Measurements from ENCODE around the gene GNAS-AS1. TPM values are rescaled to one million over a fixed set of nuclear protein-coding genes. Genes with fewer than 3 reads are reported as not detected.

Gene GNAS-AS1
- total and polyA plus RNA-seq, 3 experiments from 2014 or later = 0.55 to 0.68 TPM; not detected in 1

DNA sequence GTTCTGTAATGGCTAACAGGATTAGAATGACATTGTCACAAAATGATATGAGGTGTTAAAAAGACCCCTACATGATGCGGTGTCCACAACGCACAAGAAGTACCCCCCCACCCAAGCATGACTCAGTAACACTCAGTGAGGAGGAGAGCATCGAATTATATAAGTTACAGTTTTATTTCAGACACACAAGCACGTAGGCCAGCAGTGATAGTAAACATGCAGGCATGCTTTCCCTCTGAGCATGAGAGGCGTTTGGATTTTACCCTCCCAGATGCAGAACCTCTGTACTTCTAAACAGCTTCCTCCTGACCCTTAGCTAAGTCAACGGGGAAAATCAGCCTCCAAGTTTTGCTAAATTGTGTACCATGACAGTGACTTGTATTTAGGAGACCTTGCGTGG lies 25.7 kb upstream of the GNAS-AS1 start:
- Histone ChIP-seq H3K27me3 (ENCODE audit: insufficient read depth, low read length, poor library complexity, severe bottlenecking) (no peaks in the 10 kb centered on the region), H3K27ac (ENCODE audit: low read depth, low read length) (no peak overlapping the region), H3K36me3 (ENCODE audit: insufficient read depth, low read length) (no peaks in the 10 kb centered on the region), H3K9me3 (ENCODE audit: low read length) (no peaks in the 10 kb centered on the region), H3K4me1 (ENCODE audit: insufficient read depth, low read length) (peaks cover 10% of the 10 kb centered on the region), H3K4me3 (ENCODE audit: low read length) (no peak overlapping the region)
- ChIA-PET POLR2A (no interaction called here), CTCF (interaction anchor here (0.8 to 1.0 kb wide), 2 partner anchors 8 to 337 kb away, joined by 3 read pairs; no protein-coding TSS in a partner anchor)
- H3K27me3 Mint-ChIP-seq = peaks cover 0 to 3% of the 10 kb centered on the region in 2 donors
- peaks cover 0 to 4% (median 0%) of the 10 kb centered on the region in 3 donors for H3K36me3 Mint-ChIP-seq
- H3K4me3 Mint-ChIP-seq = no peak overlapping the region
- H3K9me3 Mint-ChIP-seq = no peaks in the 10 kb centered on the region
- no peak for DNase-seq
- peaks cover 10 to 16% (median 12%) of the 10 kb centered on the region in 3 donors for H3K4me1 Mint-ChIP-seq
- peak overlapping the region in 1 of 8 donors; percentile 87 for H3K27ac Mint-ChIP-seq

DNA sequence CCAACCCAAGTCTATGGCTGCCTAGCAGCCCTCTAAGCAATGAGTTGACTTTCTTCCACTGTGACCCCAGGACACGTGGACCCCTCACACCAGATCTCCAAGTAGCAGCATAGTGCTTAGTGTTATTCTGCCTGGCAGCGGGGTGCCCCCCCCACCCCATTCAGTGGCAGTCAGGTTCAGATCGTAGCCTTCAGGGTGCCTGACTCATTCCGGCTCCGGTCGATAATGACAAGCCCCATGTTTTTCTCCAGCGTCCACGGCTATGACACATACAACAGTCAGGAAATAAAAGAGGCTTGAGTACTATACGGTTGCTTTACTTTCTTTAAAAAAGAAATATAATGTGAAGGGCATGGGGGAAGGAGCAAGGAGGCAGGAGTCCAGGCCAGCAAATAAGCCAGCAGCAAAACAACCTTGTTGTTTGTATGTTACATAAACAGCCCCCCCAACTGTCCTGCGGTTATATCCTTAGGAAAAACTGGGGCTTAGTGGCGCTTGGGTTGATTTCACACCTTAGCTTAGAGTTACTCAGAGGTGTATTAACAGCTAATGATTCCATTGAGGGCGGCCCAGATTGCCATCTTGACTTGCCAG lies 24.9 kb upstream of the GNAS-AS1 start:
- Histone ChIP-seq H3K4me3 (ENCODE audit: low read length) (no peak overlapping the region), H3K27ac (ENCODE audit: low read depth, low read length) (no peak overlapping the region), H3K27me3 (ENCODE audit: insufficient read depth, low read length, poor library complexity, severe bottlenecking) (no peaks in the 10 kb centered on the region), H3K36me3 (ENCODE audit: insufficient read depth, low read length) (no peaks in the 10 kb centered on the region), H3K9me3 (ENCODE audit: low read length) (no peaks in the 10 kb centered on the region), H3K4me1 (ENCODE audit: insufficient read depth, low read length) (peaks cover 10% of the 10 kb centered on the region)
- peaks cover 0 to 4% of the 10 kb centered on the region in 2 donors for H3K27me3 Mint-ChIP-seq
- H3K27ac Mint-ChIP-seq = no peak overlapping the region
- POLR2A ChIA-PET = no interaction called here
- H3K4me3 Mint-ChIP-seq = no peak overlapping the region
- no peaks in the 10 kb centered on the region for H3K9me3 Mint-ChIP-seq
- CTCF ChIA-PET = interaction anchor here (1.0 kb wide), 1 partner anchor 8 kb away, joined by 3 read pairs; no protein-coding TSS in a partner anchor
- peaks cover 0 to 4% (median 0%) of the 10 kb centered on the region in 3 donors for H3K36me3 Mint-ChIP-seq
- no peak for DNase-seq
- H3K4me1 Mint-ChIP-seq = peaks cover 10 to 19% (median 14%) of the 10 kb centered on the region in 3 donors

DNA sequence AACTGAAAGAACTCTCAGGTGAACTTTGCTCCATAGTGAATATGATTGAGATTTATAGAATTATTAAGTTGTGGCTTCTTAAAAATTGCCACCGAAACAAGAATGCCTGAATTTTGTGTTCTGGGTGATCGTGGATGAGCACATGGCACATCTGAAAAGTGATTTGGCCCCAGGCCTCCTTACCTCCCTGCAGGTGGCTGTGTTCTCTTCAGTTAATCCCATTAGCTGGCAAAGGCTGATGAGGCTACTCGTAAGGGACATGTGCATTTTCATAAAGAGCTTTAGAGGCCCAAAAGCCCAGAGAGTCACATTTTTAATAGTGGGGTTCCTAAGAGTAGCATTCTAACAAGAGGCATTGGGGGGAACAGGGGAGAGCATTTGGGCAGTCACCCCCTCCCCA lies 24.4 kb upstream of the GNAS-AS1 start:
- Histone ChIP-seq H3K9me3 (ENCODE audit: low read length) (no peaks in the 10 kb centered on the region), H3K4me3 (ENCODE audit: low read length) (no peak overlapping the region), H3K4me1 (ENCODE audit: insufficient read depth, low read length) (peaks cover 10% of the 10 kb centered on the region), H3K27me3 (ENCODE audit: insufficient read depth, low read length, poor library complexity, severe bottlenecking) (no peaks in the 10 kb centered on the region), H3K36me3 (ENCODE audit: insufficient read depth, low read length) (no peaks in the 10 kb centered on the region), H3K27ac (ENCODE audit: low read depth, low read length) (no peak overlapping the region)
- ChIA-PET CTCF (no interaction called here), POLR2A (no interaction called here)
- Mint-ChIP-seq H3K36me3 (peaks cover 0 to 4% (median 0%) of the 10 kb centered on the region in 3 donors), H3K9me3 (no peaks in the 10 kb centered on the region), H3K27ac (no peak overlapping the region), H3K4me1 (peaks cover 10 to 23% (median 15%) of the 10 kb centered on the region in 3 donors), H3K27me3 (peaks cover 0 to 4% of the 10 kb centered on the region in 2 donors), H3K4me3 (no peak overlapping the region)
- DNase-seq = no peak

DNA sequence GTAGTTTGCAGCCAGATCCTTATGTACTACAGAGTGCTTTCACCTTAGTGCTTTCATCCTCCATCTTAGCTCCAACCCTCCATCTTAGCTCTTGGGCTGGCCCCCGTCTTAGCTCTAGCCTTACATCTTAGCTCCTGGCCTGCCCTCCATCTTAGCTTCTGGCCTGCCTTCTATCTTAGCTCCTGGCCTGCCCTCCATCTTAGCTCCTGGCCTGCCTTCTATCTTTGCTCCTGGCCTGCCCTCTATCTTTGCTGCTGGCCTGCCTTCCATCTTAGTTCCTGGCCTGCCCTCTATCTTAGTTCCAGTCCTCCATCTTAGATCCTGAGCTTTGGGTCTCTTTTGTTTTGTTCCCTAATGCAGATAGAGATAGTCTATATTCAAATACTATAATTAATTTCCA lies 23.8 kb upstream of the GNAS-AS1 start:
- Histone ChIP-seq H3K9me3 (ENCODE audit: low read length) (no peaks in the 10 kb centered on the region), H3K4me3 (ENCODE audit: low read length) (no peak overlapping the region), H3K4me1 (ENCODE audit: insufficient read depth, low read length) (peaks cover 10% of the 10 kb centered on the region), H3K27ac (ENCODE audit: low read depth, low read length) (no peak overlapping the region), H3K36me3 (ENCODE audit: insufficient read depth, low read length) (no peaks in the 10 kb centered on the region), H3K27me3 (ENCODE audit: insufficient read depth, low read length, poor library complexity, severe bottlenecking) (no peaks in the 10 kb centered on the region)
- peaks cover 0 to 4% of the 10 kb centered on the region in 2 donors for H3K27me3 Mint-ChIP-seq
- peaks cover 0 to 2% (median 0%) of the 10 kb centered on the region in 3 donors for H3K36me3 Mint-ChIP-seq
- POLR2A ChIA-PET = no interaction called here
- H3K4me3 Mint-ChIP-seq = no peak overlapping the region
- no peaks in the 10 kb centered on the region for H3K9me3 Mint-ChIP-seq
- H3K27ac Mint-ChIP-seq = peak overlapping the region in 2 of 8 donors; percentile 15 to 32
- peaks cover 10 to 24% (median 15%) of the 10 kb centered on the region in 3 donors for H3K4me1 Mint-ChIP-seq
- DNase-seq = no peak
- CTCF ChIA-PET = no interaction called here

DNA sequence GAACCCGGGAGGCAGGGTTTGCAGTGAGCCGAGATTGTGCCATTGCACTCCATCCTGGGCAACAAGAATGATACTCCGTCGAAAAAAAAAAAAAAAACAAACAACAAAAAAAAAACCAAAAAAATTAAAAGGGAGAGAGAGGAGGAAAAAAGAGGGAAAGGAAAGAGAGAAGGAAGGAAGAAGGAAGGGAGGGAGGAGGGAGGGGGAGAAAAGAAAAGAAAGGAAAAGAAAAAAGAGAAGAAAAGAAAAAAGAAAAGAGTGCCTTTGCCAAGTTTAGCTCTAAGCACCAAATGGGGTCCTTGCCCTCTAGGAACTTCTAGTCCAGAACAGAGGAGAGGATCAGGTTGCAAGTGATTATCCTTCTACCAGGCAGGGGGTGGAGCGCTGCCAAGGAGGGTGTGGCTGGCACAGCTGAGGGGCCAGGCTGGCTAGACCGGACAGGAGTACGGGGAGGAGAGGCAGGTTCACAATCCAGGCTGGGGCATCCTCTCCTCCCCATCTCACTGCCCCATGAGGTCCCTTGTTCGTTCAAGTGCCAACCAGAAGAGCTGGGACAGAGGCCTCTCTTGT lies 20.9 kb upstream of the GNAS-AS1 start:
- peaks cover 1 to 9% (median 3%) of the 10 kb centered on the region in 3 donors for H3K4me1 Mint-ChIP-seq
- H3K27ac Mint-ChIP-seq = no peak overlapping the region
- H3K4me3 Mint-ChIP-seq = no peak overlapping the region
- H3K36me3 Mint-ChIP-seq = peaks cover 0 to 2% (median 0%) of the 10 kb centered on the region in 3 donors
- no peaks in the 10 kb centered on the region for H3K9me3 ChIP-seq (ENCODE audit: low read length)
- no peaks in the 10 kb centered on the region for H3K27me3 ChIP-seq (ENCODE audit: insufficient read depth, low read length, poor library complexity, severe bottlenecking)
- H3K27ac ChIP-seq (ENCODE audit: low read depth, low read length) = no peak overlapping the region
- H3K27me3 Mint-ChIP-seq = peaks cover 0 to 7% of the 10 kb centered on the region in 2 donors
- H3K9me3 Mint-ChIP-seq = no peaks in the 10 kb centered on the region
- H3K36me3 ChIP-seq (ENCODE audit: insufficient read depth, low read length) = no peaks in the 10 kb centered on the region
- ChIA-PET CTCF (interaction anchor here (0.7 to 1.1 kb wide), 3 partner anchors 10 to 337 kb away, joined by 3 to 4 read pairs (median 3); no protein-coding TSS in a partner anchor), POLR2A (interaction anchor here (0.7 kb wide), 1 partner anchor 271 kb away, joined by 4 read pairs; no protein-coding TSS in a partner anchor)
- no peaks in the 10 kb centered on the region for H3K4me1 ChIP-seq (ENCODE audit: insufficient read depth, low read length)
- H3K4me3 ChIP-seq (ENCODE audit: low read length) = no peak overlapping the region
- no peak for DNase-seq

DNA sequence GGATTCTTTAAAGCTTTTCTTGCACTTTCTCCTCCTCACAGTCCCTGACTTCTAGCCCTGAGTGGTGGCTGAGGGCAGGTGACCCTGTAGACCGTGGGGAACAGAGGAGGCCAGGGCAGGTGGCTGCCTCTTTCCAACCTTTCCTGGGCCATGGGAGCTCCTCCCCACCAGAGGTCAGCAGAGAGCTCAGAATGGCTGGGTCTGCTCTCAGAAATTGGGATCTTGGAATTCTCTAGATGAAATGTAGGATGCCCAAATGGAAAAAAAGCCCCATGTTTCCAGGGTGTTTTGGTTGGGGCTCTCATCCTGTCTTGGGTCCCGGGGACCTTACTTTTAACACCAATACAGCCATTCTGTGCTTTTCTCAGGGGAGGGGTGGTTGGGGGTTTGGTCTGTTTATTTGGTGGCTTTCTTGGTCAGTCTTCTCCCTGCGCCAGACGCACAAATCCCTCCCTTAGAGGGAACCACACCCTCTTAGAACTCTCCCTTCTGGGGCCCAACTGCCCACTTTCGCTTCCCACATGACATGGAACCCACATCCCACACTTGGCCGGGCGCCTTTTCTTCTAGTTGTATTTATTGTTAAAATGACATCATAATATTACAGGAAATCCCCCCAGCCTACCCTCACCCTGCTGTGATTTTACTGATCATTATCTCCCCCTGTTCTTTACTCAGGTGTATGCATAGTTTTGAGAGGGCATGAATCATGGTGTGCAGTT lies 19.8 kb upstream of the GNAS-AS1 start:
- Mint-ChIP-seq H3K27me3 (peaks cover 0 to 7% of the 10 kb centered on the region in 2 donors), H3K36me3 (peaks cover 0 to 2% (median 0%) of the 10 kb centered on the region in 3 donors), H3K4me1 (peaks cover 1 to 9% (median 3%) of the 10 kb centered on the region in 3 donors), H3K27ac (peak overlapping the region in 2 of 8 donors; percentile 15 to 70), H3K4me3 (no peak overlapping the region), H3K9me3 (no peaks in the 10 kb centered on the region)
- no peak overlapping the region for H3K4me3 ChIP-seq (ENCODE audit: low read length)
- H3K36me3 ChIP-seq (ENCODE audit: insufficient read depth, low read length) = no peaks in the 10 kb centered on the region
- peak in 4 of 5 donors; percentile 43 to 68 (median 52) for DNase-seq
- POLR2A ChIA-PET = interaction anchor here (0.6 kb wide), 1 partner anchor 558 kb away, joined by 5 read pairs; no protein-coding TSS in a partner anchor
- H3K27ac ChIP-seq (ENCODE audit: low read depth, low read length) = no peak overlapping the region
- H3K9me3 ChIP-seq (ENCODE audit: low read length) = no peaks in the 10 kb centered on the region
- no peaks in the 10 kb centered on the region for H3K4me1 ChIP-seq (ENCODE audit: insufficient read depth, low read length)
- no peaks in the 10 kb centered on the region for H3K27me3 ChIP-seq (ENCODE audit: insufficient read depth, low read length, poor library complexity, severe bottlenecking)
- CTCF ChIA-PET = interaction anchor here (0.7 to 1.3 kb wide), 13 partner anchors 14 to 535 kb away, joined by 3 to 7 read pairs (median 3); partner anchors contain the start of gene ATP5F1E

DNA sequence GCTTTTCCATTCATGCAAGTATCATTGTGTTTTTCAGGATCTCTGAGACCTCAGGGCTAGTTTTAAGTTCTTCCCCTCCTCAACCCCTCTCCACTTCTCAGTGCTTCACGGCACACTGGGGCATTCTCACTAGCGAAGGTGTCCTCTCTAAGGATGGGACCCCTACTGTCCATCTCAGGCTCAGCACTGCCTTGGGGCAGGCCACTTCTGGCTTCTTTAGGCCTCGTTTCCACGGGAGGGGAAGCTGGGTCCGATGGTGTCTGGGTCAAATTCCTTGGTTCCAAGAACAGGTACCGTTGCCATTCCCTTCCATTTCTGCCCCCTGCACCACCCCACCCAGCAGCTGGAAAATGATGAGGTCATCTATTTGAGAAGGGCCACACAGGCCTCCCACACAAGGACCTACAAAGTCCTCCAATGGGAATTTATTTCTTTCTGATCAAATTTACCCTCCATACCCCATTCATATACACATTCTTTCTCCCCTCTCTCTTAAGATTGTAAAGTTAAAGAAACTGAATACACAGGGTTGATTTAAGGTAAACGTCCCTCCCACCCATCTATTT lies 19.0 kb upstream of the GNAS-AS1 start:
- no peak for DNase-seq
- Histone ChIP-seq H3K9me3 (ENCODE audit: low read length) (no peaks in the 10 kb centered on the region), H3K4me1 (ENCODE audit: insufficient read depth, low read length) (no peaks in the 10 kb centered on the region), H3K36me3 (ENCODE audit: insufficient read depth, low read length) (no peaks in the 10 kb centered on the region), H3K27ac (ENCODE audit: low read depth, low read length) (no peak overlapping the region), H3K27me3 (ENCODE audit: insufficient read depth, low read length, poor library complexity, severe bottlenecking) (no peaks in the 10 kb centered on the region), H3K4me3 (ENCODE audit: low read length) (no peak overlapping the region)
- Mint-ChIP-seq H3K9me3 (no peaks in the 10 kb centered on the region), H3K27me3 (peaks cover 0 to 7% of the 10 kb centered on the region in 2 donors), H3K4me1 (peaks cover 1 to 9% (median 3%) of the 10 kb centered on the region in 3 donors), H3K4me3 (no peak overlapping the region), H3K36me3 (peaks cover 0 to 2% (median 0%) of the 10 kb centered on the region in 3 donors), H3K27ac (no peak overlapping the region)
- CTCF ChIA-PET = interaction anchor here (0.7 to 1.3 kb wide), 12 partner anchors 13 to 536 kb away, joined by 3 to 7 read pairs (median 3); partner anchors contain the start of gene ATP5F1E
- POLR2A ChIA-PET = interaction anchor here (0.6 kb wide), 1 partner anchor 557 kb away, joined by 5 read pairs; no protein-coding TSS in a partner anchor
